ENCODE data around the gene KNCN.

Gene KNCN

DNA sequence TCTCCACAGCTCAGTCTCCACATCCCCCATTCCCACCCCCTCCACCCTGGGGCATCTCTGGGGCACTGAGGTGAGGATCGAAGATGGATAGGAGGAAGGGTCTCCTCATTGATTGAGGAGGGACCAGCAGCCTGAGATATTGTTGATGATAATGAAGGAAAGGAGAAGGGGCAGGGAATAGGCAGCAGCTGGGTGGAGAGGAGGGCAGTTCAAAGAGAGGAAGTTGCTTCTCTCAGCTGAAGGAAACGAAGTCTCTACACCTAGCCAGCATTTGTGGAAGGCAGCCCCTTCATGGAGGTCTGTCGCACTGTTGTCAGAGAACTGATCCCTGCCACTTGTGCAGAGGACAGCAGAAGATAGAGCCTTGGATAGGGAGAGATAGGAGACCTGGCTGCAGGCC, 5.7 kb downstream of the KNCN start:
- TF ChIP-seq, protein P1, sequence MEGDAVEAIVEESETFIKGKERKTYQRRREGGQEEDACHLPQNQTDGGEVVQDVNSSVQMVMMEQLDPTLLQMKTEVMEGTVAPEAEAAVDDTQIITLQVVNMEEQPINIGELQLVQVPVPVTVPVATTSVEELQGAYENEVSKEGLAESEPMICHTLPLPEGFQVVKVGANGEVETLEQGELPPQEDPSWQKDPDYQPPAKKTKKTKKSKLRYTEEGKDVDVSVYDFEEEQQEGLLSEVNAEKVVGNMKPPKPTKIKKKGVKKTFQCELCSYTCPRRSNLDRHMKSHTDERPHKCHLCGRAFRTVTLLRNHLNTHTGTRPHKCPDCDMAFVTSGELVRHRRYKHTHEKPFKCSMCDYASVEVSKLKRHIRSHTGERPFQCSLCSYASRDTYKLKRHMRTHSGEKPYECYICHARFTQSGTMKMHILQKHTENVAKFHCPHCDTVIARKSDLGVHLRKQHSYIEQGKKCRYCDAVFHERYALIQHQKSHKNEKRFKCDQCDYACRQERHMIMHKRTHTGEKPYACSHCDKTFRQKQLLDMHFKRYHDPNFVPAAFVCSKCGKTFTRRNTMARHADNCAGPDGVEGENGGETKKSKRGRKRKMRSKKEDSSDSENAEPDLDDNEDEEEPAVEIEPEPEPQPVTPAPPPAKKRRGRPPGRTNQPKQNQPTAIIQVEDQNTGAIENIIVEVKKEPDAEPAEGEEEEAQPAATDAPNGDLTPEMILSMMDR (IDR thresholded peaks at IDR 0.05): no peak
- no peak overlapping the region for H3K27ac ChIP-seq
- no peak overlapping the region for H3K4me3 ChIP-seq
- no peak for DNase-seq (ENCODE audit: low spot score)

DNA sequence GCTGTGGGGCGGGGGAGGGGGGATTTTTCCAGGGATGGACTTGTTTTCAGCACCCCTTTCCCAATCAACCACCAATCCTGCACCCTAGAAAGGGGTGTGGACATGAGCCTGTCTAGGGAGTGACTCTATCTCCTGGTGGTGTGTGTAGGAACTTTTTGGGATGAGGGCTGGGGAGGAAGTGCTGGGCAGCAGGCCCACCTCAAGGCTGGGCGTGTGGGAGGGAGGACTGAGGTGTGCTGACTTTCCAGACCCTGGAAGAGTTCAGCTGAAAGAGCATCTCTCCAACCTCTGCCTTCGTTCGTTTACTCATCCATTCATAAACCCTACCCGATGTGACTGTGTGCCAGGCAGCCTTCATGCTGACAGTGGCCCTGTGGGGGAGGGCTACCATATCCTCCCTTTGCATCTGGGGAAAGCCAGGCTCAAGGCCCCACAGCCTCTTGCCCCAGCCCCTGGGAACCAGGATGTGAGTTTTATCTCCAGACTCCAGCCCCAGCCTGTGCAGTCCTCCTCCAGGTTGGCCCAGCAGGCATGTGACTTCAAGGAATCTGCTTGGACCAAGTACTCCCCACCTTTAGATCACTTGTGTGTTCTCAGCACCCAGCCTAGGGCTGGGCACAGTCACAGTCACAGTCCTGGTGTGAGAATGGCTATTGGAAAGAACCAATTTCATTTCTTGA, 6.7 kb downstream of the KNCN start:
- Histone ChIP-seq H3K27ac (no peak overlapping the region), H3K4me3 (no peak overlapping the region)
- TF ChIP-seq, protein P1 (IDR thresholded peaks at IDR 0.05): no peak
- no peak for DNase-seq (ENCODE audit: low spot score)

DNA sequence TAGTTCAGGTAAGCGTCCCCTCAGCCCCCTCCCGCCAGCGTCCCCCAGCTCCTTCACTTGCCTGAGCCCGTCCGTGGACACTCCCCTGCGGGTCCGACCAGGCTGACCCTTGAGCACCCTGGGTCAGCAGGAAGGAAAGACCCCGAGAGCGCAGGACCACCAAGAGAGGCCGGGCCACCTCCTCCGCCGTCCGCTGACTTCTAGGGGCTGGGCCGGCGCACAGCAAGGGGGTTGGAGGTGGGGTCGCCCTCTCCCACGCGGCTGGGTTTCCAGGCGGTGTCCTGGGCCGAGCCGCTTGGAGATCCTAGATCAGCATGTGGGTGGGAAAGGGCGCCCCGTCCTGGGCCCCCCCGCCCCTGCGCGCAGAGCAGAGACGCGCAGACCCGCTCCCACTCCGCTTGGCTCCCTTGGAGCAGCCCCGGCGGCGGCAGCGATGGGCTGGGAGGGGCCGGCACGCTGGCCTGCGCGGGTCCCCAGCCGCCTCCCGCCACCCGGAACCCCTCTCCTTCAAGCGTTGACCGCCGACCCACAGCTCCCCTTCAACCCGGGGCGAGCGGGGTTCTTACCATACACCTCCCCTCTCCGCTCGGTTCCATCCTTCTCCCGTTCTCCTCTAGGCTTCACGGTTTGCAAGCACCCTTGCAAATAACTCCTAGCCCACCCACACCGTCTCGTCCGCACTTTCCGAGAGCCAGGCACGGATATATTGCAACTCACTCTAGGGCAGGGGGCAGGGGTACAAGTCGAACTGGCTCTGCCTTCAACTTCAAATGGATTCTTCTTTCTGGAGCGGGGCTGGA, 7.5 kb downstream of the KNCN start:
- Histone ChIP-seq H3K4me3 (peak overlapping the region; percentile 53), H3K27ac (no peak overlapping the region)
- TF ChIP-seq, protein P1 (IDR thresholded peaks at IDR 0.05): no peak
- no peak for DNase-seq (ENCODE audit: low spot score)

DNA sequence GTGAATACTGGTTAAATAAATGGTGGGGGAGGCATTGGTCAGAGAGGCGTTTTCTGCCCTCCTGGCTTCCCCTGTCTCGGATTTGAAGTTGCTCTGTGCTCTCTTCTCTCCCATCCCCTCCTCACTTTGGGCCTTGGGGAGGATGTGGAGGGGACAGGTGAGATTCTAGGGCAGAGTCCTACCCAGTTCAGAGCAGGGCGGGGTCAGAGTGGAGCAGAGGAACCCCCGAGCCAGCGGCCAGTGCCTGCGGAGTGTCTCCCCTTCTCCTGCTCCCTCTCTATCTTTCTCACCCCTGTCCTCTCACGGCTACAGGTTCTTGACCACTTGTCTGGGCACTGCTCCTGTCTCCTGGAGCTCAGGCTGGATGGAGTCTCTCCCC, 8.1 kb downstream of the KNCN start:
- TF ChIP-seq, protein P1 (IDR thresholded peaks at IDR 0.05): no peak
- no peak for DNase-seq (ENCODE audit: low spot score)
- H3K4me3 ChIP-seq: no peak overlapping the region
- H3K27ac ChIP-seq: no peak overlapping the region

DNA sequence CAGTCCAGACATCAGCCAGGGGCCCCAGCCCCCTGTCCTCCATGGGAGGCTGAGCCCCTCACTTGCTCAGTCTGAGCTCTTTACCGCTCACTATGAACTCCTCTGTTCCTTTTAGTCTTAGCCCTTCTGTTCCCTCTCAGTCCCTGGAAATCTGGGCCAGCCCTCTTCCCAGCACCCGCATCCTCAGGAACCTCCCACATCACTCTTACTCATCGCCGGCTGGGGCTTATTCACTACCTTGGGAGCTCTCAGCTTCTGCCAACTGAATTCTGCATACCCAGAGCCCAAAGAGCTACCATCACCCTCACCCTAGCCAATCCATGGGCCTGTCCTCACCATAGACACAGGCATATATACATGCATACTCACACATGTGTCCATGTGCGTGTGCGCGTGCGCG, 11.5 kb downstream of the KNCN start:
- TF ChIP-seq, protein P1 (IDR thresholded peaks at IDR 0.05): no peak
- no peak for DNase-seq (ENCODE audit: low spot score)
- Histone ChIP-seq H3K4me3 (no peak overlapping the region), H3K27ac (no peak overlapping the region)

DNA sequence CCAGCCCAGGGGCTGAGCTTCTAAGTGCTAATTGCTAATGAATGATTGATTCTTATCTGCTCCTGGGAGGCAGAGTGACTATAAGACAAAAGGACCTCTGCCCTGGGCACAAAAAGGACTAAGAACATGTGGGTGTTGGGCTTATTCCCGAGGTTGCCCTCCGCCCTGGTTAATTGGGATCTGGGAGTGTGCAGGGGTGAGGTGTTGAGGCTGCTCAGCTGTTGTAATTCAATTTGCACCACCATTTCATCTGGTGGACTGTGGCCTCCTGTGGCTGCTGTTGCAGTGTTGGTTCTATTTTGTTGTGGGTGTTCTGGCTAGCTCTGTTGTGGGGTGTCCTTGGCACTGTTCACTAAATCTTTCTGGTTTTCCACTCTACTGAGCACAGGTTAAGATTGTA, 13.3 kb downstream of the KNCN start:
- Histone ChIP-seq H3K4me3 (no peak overlapping the region), H3K27ac (no peak overlapping the region)
- TF ChIP-seq, protein P1 (IDR thresholded peaks at IDR 0.05): no peak
- DNase-seq (ENCODE audit: low spot score): no peak

DNA sequence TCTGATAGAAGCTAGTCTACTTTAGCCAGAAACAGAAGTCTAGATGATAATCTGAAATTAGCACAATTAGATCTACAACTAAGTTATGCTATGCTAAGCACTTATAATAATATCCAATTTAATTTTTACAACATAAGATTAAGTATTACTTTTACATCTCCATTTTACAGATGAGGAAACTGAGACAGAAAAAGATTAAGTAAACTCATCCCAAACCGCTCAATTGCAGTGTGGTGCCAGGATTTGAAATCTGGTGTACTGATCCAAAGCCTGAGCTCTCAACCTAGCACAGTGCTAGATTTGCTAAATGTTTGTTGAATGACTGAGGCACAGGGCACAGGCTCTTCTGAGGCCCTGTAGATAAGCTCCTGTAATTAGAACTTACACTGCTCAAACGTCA, 13.8 kb downstream of the KNCN start:
- TF ChIP-seq, protein P1 (IDR thresholded peaks at IDR 0.05): no peak
- H3K4me3 ChIP-seq: no peak overlapping the region
- no peak for DNase-seq (ENCODE audit: low spot score)
- H3K27ac ChIP-seq: no peak overlapping the region

Data from coronary artery (tissue), 2 donors.